Ovary (tissue), 3 donors: ENCODE data around the gene DGKG.

Source experiments
- CTCF ChIP-seq, 3 donors: fragments of 450-650 bp in 2 of 3; fragments of 200-600 bp in 1 of 3; IDR thresholded peaks; one replicate each; pipeline versions ENCODE4 v1.5.1 to v1.8.0; 2016 to 2022; ENCODE audit warnings: antibody characterized with exemption in 3 of 3, mild to moderate bottlenecking in 1 of 3
- EP300 ChIP-seq: sonication (generic); formaldehyde crosslinking; IDR thresholded peaks from one replicate; pipeline ENCODE4 v1.6.1; 2017; ENCODE audit warnings: antibody characterized with exemption
- POLR2A ChIP-seq: fragments of 450-650 bp; IDR thresholded peaks from one replicate; pipeline ENCODE4 v1.6.1; 2017; ENCODE audit warnings: antibody characterized with exemption, mild to moderate bottlenecking, moderate library complexity
- donor health status: DM: no; HTN: no; CAD: no.

DNA sequence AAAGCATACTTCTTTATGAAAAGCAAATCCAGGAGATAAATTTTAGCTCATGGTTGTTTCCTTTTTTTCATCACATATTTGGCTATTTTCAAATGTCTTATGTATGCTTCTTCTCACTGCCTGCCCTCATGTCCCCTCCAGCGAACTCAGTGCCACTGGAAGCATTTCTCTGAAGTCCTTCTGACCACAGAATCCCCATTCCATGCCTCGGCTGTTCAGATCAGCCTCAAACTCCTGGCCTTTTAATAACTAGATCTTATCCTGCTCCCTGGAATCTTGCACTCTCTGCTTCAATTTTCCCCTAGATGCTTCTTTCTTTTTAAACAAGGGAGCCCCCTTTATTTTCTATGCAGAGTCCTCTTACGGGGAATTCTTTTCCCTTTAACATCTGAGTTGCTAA, 263.3 kb downstream of the DGKG start:
- TF ChIP-seq CTCF (IDR thresholded peaks at IDR 0.05) (no peak), POLR2A (no peak), EP300 (no peak)
